Small intestine (tissue), 7 donors: Measurements from ENCODE around the gene EIF4EBP2. TPM values are rescaled to one million over a fixed set of nuclear protein-coding genes. Genes with fewer than 3 reads are reported as not detected.

ENCODE experiments used
- DNase-seq, 2 donors: peaks; one replicate each; pipeline versions ENCODE4 v3.0.0 to v3.0.0-alpha.2; 2013
- FAIRE-seq: peaks from 2 replicates; lab custom pipeline; 2012; peaks lifted over from hg19 to GRCh38; lab: Jason Lieb, UNC
- H3K27ac ChIP-seq, 3 donors: one replicate each; pipeline ENCODE4 v1.5.1; 2013; ENCODE audit warnings: low read length in 2 of 3, mild to moderate bottlenecking in 2 of 3, control low read depth in 1 of 3, inconsistent platforms in 1 of 3, low read depth in 1 of 3, moderate library complexity in 1 of 3
- H3K27me3 ChIP-seq, 3 donors: one replicate each; pipeline ENCODE4 v1.6.1; 2013; ENCODE audit warnings: low read length in 3 of 3, inconsistent platforms in 1 of 3; ENCODE audit not compliant: control insufficient read depth in 3 of 3, insufficient read depth in 3 of 3
- H3K36me3 ChIP-seq, 3 donors: one replicate each; pipeline ENCODE4 v1.6.1; 2013; ENCODE audit warnings: low read length in 3 of 3, inconsistent platforms in 1 of 3, low read depth in 1 of 3, mild to moderate bottlenecking in 1 of 3, moderate library complexity in 1 of 3; ENCODE audit not compliant: control insufficient read depth in 3 of 3, insufficient read depth in 2 of 3
- H3K4me1 ChIP-seq, 3 donors: one replicate each; pipeline ENCODE4 v1.6.1; 2013; ENCODE audit warnings: low read length in 2 of 3, inconsistent platforms in 1 of 3, low read depth in 1 of 3, mild to moderate bottlenecking in 1 of 3, moderate library complexity in 1 of 3; ENCODE audit not compliant: control insufficient read depth in 3 of 3, insufficient read depth in 2 of 3
- H3K4me3 ChIP-seq, 3 donors: one replicate each; pipeline ENCODE4 v1.5.1; 2013; ENCODE audit warnings: low read length in 3 of 3, control low read depth in 1 of 3, inconsistent platforms in 1 of 3, low read depth in 1 of 3, mild to moderate bottlenecking in 1 of 3, moderate library complexity in 1 of 3
- H3K9me3 ChIP-seq, 2 donors: one replicate each; pipeline ENCODE4 v1.6.1; 2013; ENCODE audit warnings: low read depth in 1 of 2, low read length in 1 of 2; ENCODE audit not compliant: control insufficient read depth in 2 of 2, insufficient read depth in 1 of 2
- WGBS, 3 donors: extraction: QIAGEN DNeasy Blood & Tissue Kit; methylation state at CpG; one replicate each; pipeline ENCODE4 v1.1.7; 2013; 5-methylcytosine and 5-hydroxymethylcytosine counted together
- polyA plus RNA-seq, 4 donors: library from polyadenylated mRNA; stranded (reverse) in 3 of 4; unstranded in 1 of 4; fragments of 200-250 nt in 3 of 4; fragments of 120-200 nt in 1 of 4; gene quantifications; one replicate each; pipeline versions ENCODE4 v1.2.1 to v1.2.3, GENCODE V29; 2013
- donor health status: healthy with polysubstance abuse.
- donor health status: control.
- donor health status: control.
- donor health status: Bipolar disorder and iron deficiency.
- donor health status: healthy.

The EIF4EBP2 gene
- polyA plus RNA-seq, 4 donors, result 30.2 to 78.8 (median 61.8) TPM

DNA sequence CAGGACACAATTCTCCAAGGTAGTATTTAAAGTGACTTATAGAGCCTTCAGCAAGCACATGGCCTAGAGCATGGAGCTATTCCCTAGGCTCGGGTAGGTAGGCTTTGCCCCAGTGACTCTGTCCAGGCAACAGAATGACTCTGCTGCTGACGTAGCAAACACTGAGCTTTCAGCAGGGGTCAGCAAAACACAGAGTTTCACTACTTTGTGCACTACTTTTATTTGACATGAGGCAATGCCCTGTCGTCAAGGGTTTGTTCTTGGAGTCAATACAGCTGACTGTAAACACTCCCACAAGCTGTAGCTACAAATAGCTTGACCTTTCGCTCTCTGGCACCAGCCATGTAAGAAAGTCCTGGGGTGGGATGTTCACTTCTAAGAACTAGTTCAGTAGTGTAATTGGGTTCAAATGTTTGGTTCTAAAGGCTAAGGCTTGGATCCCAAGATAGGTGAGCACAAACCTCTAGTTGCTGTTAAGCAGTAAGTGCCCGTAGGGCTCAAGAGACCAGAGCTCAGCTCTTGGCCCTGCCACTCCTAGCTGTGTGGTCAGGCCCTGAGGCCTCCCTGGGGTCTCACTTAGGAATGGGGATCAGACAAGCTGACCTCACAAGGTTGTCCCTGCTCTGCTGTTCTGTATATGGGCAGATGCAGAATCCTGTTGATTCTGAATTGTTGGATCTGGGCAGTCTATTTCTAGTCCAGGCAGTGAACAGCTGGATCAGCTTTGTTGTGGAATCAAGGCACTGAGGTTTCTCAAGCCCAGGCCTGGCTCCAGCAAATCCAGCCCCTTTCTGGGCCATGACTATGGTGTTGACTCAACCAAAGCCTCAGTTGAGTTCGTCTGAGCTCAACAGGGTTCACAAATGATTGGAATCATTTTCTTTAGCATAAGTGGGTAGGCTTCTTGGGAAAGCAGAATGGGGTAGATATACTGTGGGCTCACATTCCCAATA is 26.8 kb downstream of the EIF4EBP2 start:
- H3K4me3 ChIP-seq, result no peak overlapping the region
- no peak for FAIRE-seq
- peaks cover 0 to 16% (median 7%) of the 10 kb centered on the region in 3 donors for H3K4me1 ChIP-seq

DNA sequence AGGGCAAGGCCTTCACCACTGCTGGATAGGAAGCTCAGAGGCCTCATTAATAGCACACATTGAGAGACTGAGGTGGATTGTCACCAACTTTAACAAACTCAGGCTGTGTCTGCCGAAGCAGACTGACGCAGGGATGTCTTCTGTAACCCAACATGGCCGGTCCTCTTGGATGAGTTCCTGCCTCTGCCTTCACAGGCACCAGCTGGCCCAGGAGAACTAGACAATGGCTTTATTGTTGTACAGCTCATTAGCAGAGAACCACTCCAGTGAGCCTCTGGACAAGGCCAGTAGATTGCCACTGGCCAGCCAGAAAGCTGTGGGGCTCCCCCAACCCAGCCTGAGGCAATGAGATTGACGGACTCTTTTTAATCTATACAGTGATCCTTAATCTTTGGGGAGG is 28.2 kb downstream of the EIF4EBP2 start:
- peaks cover 5 to 41% (median 7%) of the 10 kb centered on the region in 3 donors for H3K36me3 ChIP-seq
- WGBS, 3 donors, result 29 to 57% (median 49%) methylated on average over 4 of the region's 4 CpGs
- H3K4me3 ChIP-seq, result no peak overlapping the region
- no peaks in the 10 kb centered on the region for H3K9me3 ChIP-seq
- FAIRE-seq, result no peak
- no peak for DNase-seq
- H3K27ac ChIP-seq, result peak overlapping the region in 2 of 3 donors; percentile 13 to 89
- peaks cover 0 to 16% (median 7%) of the 10 kb centered on the region in 3 donors for H3K4me1 ChIP-seq
- H3K27me3 ChIP-seq, result no peaks in the 10 kb centered on the region

More for the DNA sequence above, 26.8 kb downstream of the EIF4EBP2 start:
- peaks cover 6 to 46% (median 7%) of the 10 kb centered on the region in 3 donors for H3K36me3 ChIP-seq
- peak; percentile 17 to 81 for DNase-seq
- H3K27me3 ChIP-seq, result no peaks in the 10 kb centered on the region
- H3K9me3 ChIP-seq, result no peaks in the 10 kb centered on the region
- peak overlapping the region in 2 of 3 donors; percentile 55 to 89 for H3K27ac ChIP-seq
- WGBS, 3 donors, result 47 to 70% (median 65%) methylated on average over 6 of the region's 6 CpGs

DNA sequence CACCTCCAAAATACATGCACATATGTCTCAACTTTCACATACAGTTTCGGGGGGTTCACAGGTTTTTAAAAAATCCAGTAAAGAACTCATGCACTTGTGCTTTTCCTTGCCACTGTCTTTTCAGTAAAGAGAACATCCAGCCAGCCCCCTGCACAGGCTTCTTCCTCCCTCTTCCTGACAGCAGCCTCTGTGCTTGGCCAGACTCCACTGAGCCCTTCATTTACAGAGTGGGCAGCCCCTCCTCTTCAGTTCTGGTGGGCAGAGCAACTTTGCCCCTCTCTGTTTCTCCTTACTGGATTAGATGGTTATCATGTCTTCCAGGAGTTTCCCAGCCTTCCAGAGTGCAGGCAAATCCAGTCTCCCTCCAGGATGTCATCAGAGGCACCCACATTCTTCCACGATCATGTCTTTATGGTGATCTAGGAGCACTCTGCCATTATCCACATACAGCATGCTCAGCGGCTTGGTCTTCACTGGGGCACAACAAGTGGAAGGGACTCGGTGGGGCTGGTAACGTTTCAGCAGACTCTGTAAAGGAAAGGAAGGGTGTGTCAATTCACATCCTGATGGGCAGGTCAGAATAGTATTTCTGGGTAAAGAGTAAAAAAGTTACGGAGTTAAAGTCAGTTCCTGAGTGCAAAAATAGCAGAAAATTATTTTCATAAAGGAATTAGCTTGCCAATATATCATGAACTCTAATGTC is 28.8 kb downstream of the EIF4EBP2 start:
- no peak for DNase-seq
- 60 to 72% (median 64%) methylated on average over 6 of the region's 6 CpGs for WGBS, 3 donors
- no peaks in the 10 kb centered on the region for H3K27me3 ChIP-seq
- peaks cover 0 to 16% (median 7%) of the 10 kb centered on the region in 3 donors for H3K4me1 ChIP-seq
- peaks cover 5 to 38% (median 5%) of the 10 kb centered on the region in 3 donors for H3K36me3 ChIP-seq
- H3K9me3 ChIP-seq, result no peaks in the 10 kb centered on the region
- H3K27ac ChIP-seq, result no peak overlapping the region
- no peak for FAIRE-seq
- H3K4me3 ChIP-seq, result no peak overlapping the region

DNA sequence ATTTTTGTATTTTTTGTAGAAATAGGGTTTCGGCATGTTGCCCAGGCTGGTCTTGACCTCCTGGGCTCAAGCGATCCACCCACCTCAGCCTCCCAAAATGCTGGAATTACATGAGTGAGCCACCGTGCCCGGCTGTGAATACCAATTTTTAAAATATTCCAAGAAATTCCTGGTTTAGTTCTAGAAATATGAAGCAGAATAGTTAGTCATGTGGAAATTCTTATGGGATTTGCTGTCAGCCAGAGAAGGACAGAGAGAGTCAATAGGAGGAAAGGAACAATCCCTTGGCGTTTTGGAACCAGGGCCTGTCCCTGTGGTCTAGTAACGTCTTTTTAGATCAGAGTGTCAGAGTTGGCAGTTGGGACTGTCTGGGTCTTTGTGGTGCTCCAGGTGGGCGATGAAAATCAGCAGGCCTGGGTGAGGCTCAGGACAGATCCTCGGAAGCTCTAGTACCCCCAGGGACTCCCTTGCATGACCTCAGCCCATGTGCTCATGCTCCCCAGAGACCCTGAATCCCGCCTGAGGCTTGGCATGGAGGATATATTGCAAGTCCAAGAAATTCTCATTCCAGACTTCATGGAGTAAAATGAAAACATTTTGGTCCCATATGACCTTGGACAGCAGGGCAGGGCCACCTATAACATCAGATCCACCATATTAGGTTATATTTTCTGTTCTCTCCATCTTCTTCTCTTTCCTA is 29.8 kb downstream of the EIF4EBP2 start:
- H3K27ac ChIP-seq, result no peak overlapping the region
- peaks cover 0 to 6% (median 0%) of the 10 kb centered on the region in 3 donors for H3K27me3 ChIP-seq
- 85 to 95% (median 90%) methylated on average over 9 of the region's 9 CpGs for WGBS, 3 donors
- peaks cover 0 to 16% (median 7%) of the 10 kb centered on the region in 3 donors for H3K4me1 ChIP-seq
- FAIRE-seq, result no peak
- H3K9me3 ChIP-seq, result no peaks in the 10 kb centered on the region
- no peak for DNase-seq
- no peak overlapping the region for H3K4me3 ChIP-seq
- H3K36me3 ChIP-seq, result peaks cover under 1 to 29% (median 2%) of the 10 kb centered on the region in 3 donors

DNA sequence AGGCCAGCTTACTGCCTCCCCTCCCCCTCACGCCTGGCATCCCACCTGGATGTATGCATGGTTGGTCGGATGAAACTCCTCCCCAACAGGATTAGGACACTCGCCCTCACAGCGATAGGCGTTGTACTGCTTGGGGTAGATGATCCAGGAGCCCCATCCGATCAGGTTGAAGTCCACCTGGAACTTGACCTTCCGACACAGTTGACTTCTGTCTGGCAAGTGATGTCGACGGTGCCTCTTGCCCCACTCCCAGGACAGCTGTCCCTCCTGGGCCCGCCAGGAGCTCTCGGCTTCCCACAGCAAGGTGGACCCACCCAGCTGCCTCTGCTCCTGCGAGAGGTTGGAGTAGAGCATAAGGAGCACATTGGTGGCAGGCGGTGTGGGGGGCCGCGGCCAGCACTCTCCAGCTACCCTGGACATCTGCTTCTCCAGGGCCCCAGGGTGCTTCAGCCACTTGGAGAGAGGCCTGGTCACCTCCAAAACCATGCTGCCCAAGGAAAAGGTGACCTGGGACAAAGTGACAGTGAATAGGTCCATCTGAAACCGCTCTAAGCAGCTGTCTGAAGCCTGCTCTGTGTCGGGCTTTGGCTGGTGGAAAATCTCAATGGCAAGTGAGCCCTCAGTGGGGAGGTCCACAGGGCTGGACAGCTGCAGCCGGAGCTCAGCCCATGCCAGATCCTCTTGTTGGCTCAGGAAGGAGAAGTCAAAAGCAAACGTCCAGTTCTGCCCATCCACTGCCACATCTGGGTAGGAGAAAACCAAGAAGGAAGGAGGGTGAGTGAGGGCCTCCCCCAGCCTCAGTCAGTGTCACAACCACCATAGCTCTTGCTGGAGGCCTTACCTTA is 31.5 kb downstream of the EIF4EBP2 start:
- WGBS, 3 donors, result 86 to 95% (median 92%) methylated on average over 19 of the region's 19 CpGs
- DNase-seq (no peak), FAIRE-seq (no peak)
- Histone ChIP-seq H3K27me3 (peaks cover 3 to 23% (median 5%) of the 10 kb centered on the region in 3 donors), H3K4me3 (no peak overlapping the region), H3K4me1 (peaks cover 0 to 15% (median 7%) of the 10 kb centered on the region in 3 donors), H3K27ac (no peak overlapping the region), H3K36me3 (peaks cover 0 to 17% (median 0%) of the 10 kb centered on the region in 3 donors), H3K9me3 (no peaks in the 10 kb centered on the region)

DNA sequence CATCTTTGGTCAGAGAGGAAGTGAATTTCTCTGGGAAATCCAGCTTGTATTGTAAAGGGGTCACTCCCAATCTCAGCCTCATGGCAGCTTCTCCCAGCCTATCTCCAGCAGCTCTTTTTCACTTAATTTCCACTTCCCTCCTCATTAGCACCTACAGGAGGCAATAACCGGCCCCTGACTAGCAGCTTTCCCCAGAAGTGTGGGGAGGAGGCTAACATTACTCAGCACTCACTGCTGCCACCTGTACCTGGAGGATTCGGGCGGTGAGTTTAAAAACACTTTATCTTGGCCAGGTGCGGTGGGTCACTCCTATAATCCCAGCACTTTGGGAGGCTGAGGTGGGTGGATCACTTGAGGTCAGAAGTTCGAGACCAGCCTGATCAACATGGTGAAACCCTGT is 33.8 kb downstream of the EIF4EBP2 start:
- DNase-seq (no peak), FAIRE-seq (no peak)
- no peak overlapping the region for H3K27ac ChIP-seq
- H3K4me1 ChIP-seq, result peaks cover 0 to 23% (median 2%) of the 10 kb centered on the region in 3 donors
- no peaks in the 10 kb centered on the region for H3K9me3 ChIP-seq
- whole genome bisulfite sequencing, 3 donors, result 17 to 54% (median 25%) methylated on average over 5 of the region's 5 CpGs
- peaks cover 3 to 46% (median 16%) of the 10 kb centered on the region in 3 donors for H3K27me3 ChIP-seq
- peaks cover 0 to 9% (median 0%) of the 10 kb centered on the region in 3 donors for H3K36me3 ChIP-seq
- H3K4me3 ChIP-seq, result no peak overlapping the region

DNA sequence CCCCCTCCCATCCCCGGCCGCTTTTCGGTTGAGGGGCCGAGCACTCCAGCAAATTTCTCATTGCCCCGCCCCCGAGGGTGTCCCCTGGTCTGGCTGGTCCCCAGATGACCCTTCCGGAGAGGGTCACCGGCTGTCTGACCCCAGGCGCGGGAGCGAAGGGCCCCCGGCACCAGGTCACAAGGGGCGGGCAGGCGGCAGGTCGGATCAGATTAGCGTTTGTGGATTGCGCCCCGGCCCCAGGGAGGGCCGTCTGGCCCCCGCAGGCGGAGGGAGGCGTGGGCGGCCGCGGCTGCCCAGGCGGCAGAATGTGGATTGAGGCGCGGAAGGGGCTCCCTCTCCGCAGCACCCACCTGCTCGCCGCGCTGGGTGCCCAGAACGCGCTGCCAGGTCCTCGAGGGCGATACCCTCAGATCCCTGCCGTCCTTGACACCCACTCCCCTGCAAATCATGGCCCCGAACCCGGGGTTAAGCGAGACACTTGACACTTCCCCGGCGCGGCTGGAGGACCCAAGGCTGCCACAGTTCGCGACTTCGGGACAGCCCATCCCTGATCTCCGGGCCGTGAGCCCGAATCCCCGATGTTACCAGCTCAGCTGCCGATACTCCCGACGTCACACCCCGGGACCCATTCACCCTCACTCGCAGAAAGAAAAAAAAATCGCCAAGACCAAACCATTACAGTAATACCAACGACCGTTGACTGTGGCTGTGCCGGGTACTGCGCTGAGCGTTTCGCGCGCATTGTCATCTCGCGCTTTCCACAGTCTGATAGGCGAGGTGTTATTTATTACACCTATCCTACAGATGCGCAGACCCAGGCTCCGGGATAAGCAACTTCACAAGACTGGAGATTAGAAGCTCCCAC is 36.6 kb downstream of the EIF4EBP2 start:
- 4 to 6% (median 6%) methylated on average over 65 to 69 of the region's 69 CpGs for WGBS, 3 donors
- Histone ChIP-seq H3K4me1 (peaks cover 0 to 27% (median 2%) of the 10 kb centered on the region in 3 donors), H3K27me3 (peaks cover 3 to 50% (median 16%) of the 10 kb centered on the region in 3 donors), H3K9me3 (no peaks in the 10 kb centered on the region), H3K4me3 (no peak overlapping the region), H3K36me3 (peaks cover 0 to 4% (median 0%) of the 10 kb centered on the region in 3 donors), H3K27ac (no peak overlapping the region)
- DNase-seq, result peak in 1 of 2 donors; percentile 38
- no peak for FAIRE-seq
